ENCODE measurements around the gene SND1. TPM values are rescaled to one million over a fixed set of nuclear protein-coding genes. Genes with fewer than 3 reads are reported as not detected.

SND1 gene
- total RNA-seq, 1 experiment from 2014 or later = 223 TPM

GRCh38 chr7:128125816-128126215 is 473.8 kb downstream of the SND1 start:
- no peak for DNase-seq (ENCODE audit: low read depth)

GRCh38 chr7:128128401-128128800 is 476.4 kb downstream of the SND1 start:
- DNase-seq (ENCODE audit: low read depth) = no peak

GRCh38 chr7:128129224-128129864 is 477.4 kb downstream of the SND1 start:
- DNase-seq (ENCODE audit: low read depth) = no peak

GRCh38 chr7:128131115-128131514 is 479.1 kb downstream of the SND1 start:
- no peak for DNase-seq (ENCODE audit: low read depth)

- DNase-seq (ENCODE audit: low read depth) = no peak
Measured at GRCh38 chr7:128131731-128132130, 479.7 kb downstream of the SND1 start.

- no peak for DNase-seq (ENCODE audit: low read depth)
Measured at GRCh38 chr7:128132426-128133069, 480.6 kb downstream of the SND1 start.

GRCh38 chr7:128135159-128135514 is 483.1 kb downstream of the SND1 start:
- no peak for DNase-seq (ENCODE audit: low read depth)

- DNase-seq (ENCODE audit: low read depth) = peak; percentile 41
Measured at GRCh38 chr7:128135515-128136214, 483.7 kb downstream of the SND1 start.

- DNase-seq (ENCODE audit: low read depth) = no peak
Measured at GRCh38 chr7:128136215-128136597, 484.2 kb downstream of the SND1 start.

GRCh38 chr7:128137181-128137580 is 485.2 kb downstream of the SND1 start:
- peak; percentile 40 for DNase-seq (ENCODE audit: low read depth)

- DNase-seq (ENCODE audit: low read depth) = no peak
Measured at GRCh38 chr7:128139406-128139805, 487.4 kb downstream of the SND1 start.

- DNase-seq (ENCODE audit: low read depth) = no peak
Measured at GRCh38 chr7:128141683-128142195, 489.7 kb downstream of the SND1 start.

Other genes with a start within 250 kb of the SND1 start
- 23.4 and 25.7 TPM in 2 replicates for gene GCC1, start 66.6 kb upstream of the SND1 start, total RNA-seq (2014; rRNA removed)
- 300 and 309 TPM in 2 replicates for gene ARF5, start 63.8 kb upstream of the SND1 start, total RNA-seq (2014; rRNA removed)
- 0.26 and 2.6 TPM in 2 replicates for gene FSCN3, start 58.5 kb upstream of the SND1 start, total RNA-seq (2014; rRNA removed)
- not detected in 2 replicates for gene PAX4, start 34.1 kb upstream of the SND1 start, total RNA-seq (2014; rRNA removed)

All from LHCN-M2 (cell line).